Hepatocyte (in vitro differentiated cells): ENCODE results near the gene NRARP. TPM values are rescaled to one million over a fixed set of nuclear protein-coding genes. Genes with fewer than 3 reads are reported as not detected.

Experiments used
- DNase-seq: peaks from one replicate; pipeline ENCODE4 v3.0.0-alpha.2; 2016; ENCODE audit warnings: low spot score
- H2AFZ ChIP-seq: fragments of 200-600 bp; sonication (generic); 2 replicates; pipeline ENCODE4 v1.6.0; 2016; ENCODE audit warnings: antibody characterized with exemption, mild to moderate bottlenecking
- H3K27ac ChIP-seq: fragments of 200-600 bp; sonication (generic); 2 replicates; pipeline ENCODE4 v1.5.1; 2016; ENCODE audit warnings: mild to moderate bottlenecking
- H3K27me3 ChIP-seq: fragments of 200-600 bp; sonication (generic); 2 replicates; pipeline ENCODE4 v1.6.1; 2016
- H3K36me3 ChIP-seq: fragments of 200-600 bp; sonication (generic); replicated peaks from 2 replicates; pipeline ENCODE4 v1.5.1; 2016; ENCODE audit warnings: low read depth; ENCODE audit not compliant: insufficient read depth
- H3K4me1 ChIP-seq: fragments of 200-600 bp; sonication (generic); 2 replicates; pipeline ENCODE4 v1.5.1; 2016; ENCODE audit warnings: mild to moderate bottlenecking, moderate library complexity; ENCODE audit not compliant: insufficient read depth
- H3K4me2 ChIP-seq: fragments of 200-600 bp; sonication (generic); 2 replicates; pipeline ENCODE4 v1.6.0; 2016
- H3K4me3 ChIP-seq: fragments of 200-600 bp; sonication (generic); 2 replicates; pipeline ENCODE4 v1.5.1; 2016; ENCODE audit warnings: mild to moderate bottlenecking
- H3K79me2 ChIP-seq: fragments of 200-600 bp; sonication (generic); 2 replicates; pipeline ENCODE4 v1.6.0; 2017; ENCODE audit warnings: mild to moderate bottlenecking
- H3K9me2 ChIP-seq: fragments of 200-600 bp; sonication (generic); replicated peaks from 2 replicates; pipeline ENCODE4 v1.6.0; 2017; ENCODE audit warnings: mild to moderate bottlenecking; ENCODE audit not compliant: insufficient read depth
- H3K9me3 ChIP-seq: fragments of 200-600 bp; sonication (generic); 2 replicates; pipeline ENCODE4 v1.5.1; 2016; ENCODE audit warnings: low read depth, mild to moderate bottlenecking
- H4K20me1 ChIP-seq: fragments of 200-600 bp; sonication (generic); 2 replicates; pipeline ENCODE4 v1.6.0; 2016; ENCODE audit warnings: mild to moderate bottlenecking; ENCODE audit not compliant: insufficient read depth, poor library complexity, severe bottlenecking
- CTCF ChIP-seq: fragments of 200-600 bp; sonication (generic); IDR thresholded peaks from 2 replicates; pipeline ENCODE4 v1.5.1; 2016; ENCODE audit warnings: antibody characterized with exemption, mild to moderate bottlenecking; ENCODE audit not compliant: poor library complexity
- EZH2 ChIP-seq: fragments of 200-600 bp; sonication (generic); IDR thresholded peaks from 2 replicates; pipeline ENCODE4 v1.6.1; 2016; ENCODE audit warnings: antibody characterized with exemption, mild to moderate bottlenecking, borderline replicate concordance
- EZH2phosphoT487 ChIP-seq: fragments of 200-600 bp; sonication (generic); IDR thresholded peaks from one replicate; pipeline ENCODE4 v1.6.1; 2018; ENCODE audit warnings: antibody characterized with exemption, mild to moderate bottlenecking, low read depth, moderate library complexity; ENCODE audit not compliant: unreplicated experiment, severe bottlenecking
- WGBS: methylation state at CpG from one replicate; pipeline ENCODE4 v1.1.6; 2016; ENCODE audit warnings: low lambda C conversion rate; ENCODE audit errors: missing lambda C conversion rate; 5-methylcytosine and 5-hydroxymethylcytosine counted together
- polyA plus RNA-seq: library from polyadenylated mRNA; unstranded; fragments of >200 nt; fragmentation: Nextera tagmentation; extraction: Ambion mirVana; gene quantifications from 2 replicates; pipeline ENCODE4 v1.2.1, GENCODE V29; 2016
- total RNA-seq: library from RNA; depleted of rRNA; stranded (reverse); fragments of >200 nt; gene quantifications from 2 replicates; pipeline ENCODE4 v1.2.3, GENCODE V29; 2014

Gene NRARP
- total and polyA plus RNA-seq, 2 experiments from 2014 or later: 5.3 to 18.7 TPM

- no peak overlapping the region for H3K4me3 ChIP-seq
- TF ChIP-seq CTCF (peak; percentile 54), EZH2 (peak; percentile 36), EZH2phosphoT487 (no peak)
- no peaks in the 10 kb centered on the region for H3K36me3 ChIP-seq
- no peaks in the 10 kb centered on the region for H4K20me1 ChIP-seq
- H3K9me3 ChIP-seq: no peaks in the 10 kb centered on the region
- H3K9me2 ChIP-seq: no peaks in the 10 kb centered on the region
- peak; percentile 67 for DNase-seq
- no peaks in the 10 kb centered on the region for H3K79me2 ChIP-seq
- H3K27me3 ChIP-seq: no peaks in the 10 kb centered on the region
- peak overlapping the region; percentile 74 for H2AFZ ChIP-seq
- H3K4me2 ChIP-seq: peak overlapping the region; percentile 93
- no peak overlapping the region for H3K27ac ChIP-seq
- WGBS: 27% methylated on average over 28 of the region's 85 CpGs
- H3K4me1 ChIP-seq: peaks cover 26% of the 10 kb centered on the region
These were observed 21.4 kb downstream of the NRARP start for GRCh38 chr9:137280474-137281344.

GRCh38 chr9:137279741-137280473 is 22.2 kb downstream of the NRARP start:
- DNase-seq: peak; percentile 6
- Histone ChIP-seq H3K4me1 (peaks cover 26% of the 10 kb centered on the region), H3K27ac (no peak overlapping the region), H3K36me3 (no peaks in the 10 kb centered on the region), H4K20me1 (no peaks in the 10 kb centered on the region), H3K79me2 (no peaks in the 10 kb centered on the region), H3K4me2 (peak overlapping the region; percentile 93), H3K9me2 (no peaks in the 10 kb centered on the region), H3K27me3 (no peaks in the 10 kb centered on the region), H3K4me3 (no peak overlapping the region), H2AFZ (no peak overlapping the region), H3K9me3 (no peaks in the 10 kb centered on the region)
- 97% methylated on average over 40 of the region's 41 CpGs for WGBS
- TF ChIP-seq EZH2phosphoT487 (no peak), EZH2 (no peak), CTCF (no peak)

- Histone ChIP-seq H3K9me2 (no peaks in the 10 kb centered on the region), H3K4me2 (peak overlapping the region; percentile 88), H3K9me3 (no peaks in the 10 kb centered on the region), H3K79me2 (no peaks in the 10 kb centered on the region), H2AFZ (no peak overlapping the region), H3K27me3 (no peaks in the 10 kb centered on the region), H3K4me1 (peaks cover 26% of the 10 kb centered on the region), H3K36me3 (no peaks in the 10 kb centered on the region), H3K27ac (no peak overlapping the region), H3K4me3 (no peak overlapping the region), H4K20me1 (no peaks in the 10 kb centered on the region)
- TF ChIP-seq EZH2: no peak
- TF ChIP-seq EZH2phosphoT487: no peak
- no peak for TF ChIP-seq CTCF
- DNase-seq: peak; percentile 13
- 97% methylated on average over 103 of the region's 139 CpGs for WGBS
These were observed 23.1 kb downstream of the NRARP start for GRCh38 chr9:137278721-137279711.
